HG02884 (cell line): ENCODE data around the gene LGR6.
"Not testable (repeated sequence)": the region's sequence is repeated elsewhere in the genome, so short reads cannot be mapped to it uniquely, and the experiment has no call there.

Experiments used
- ATAC-seq: cut with Tn5 transposase; IDR thresholded peaks from one replicate; pipeline ENCODE4 v1.9.1; 2021; ENCODE audit warnings: mild to moderate bottlenecking, moderate library complexity; ENCODE audit not compliant: unreplicated experiment

Gene LGR6

GRCh38 chr1:202158810-202159533 is 34.6 kb upstream of the LGR6 start:
- ATAC-seq, result no peak

DNA sequence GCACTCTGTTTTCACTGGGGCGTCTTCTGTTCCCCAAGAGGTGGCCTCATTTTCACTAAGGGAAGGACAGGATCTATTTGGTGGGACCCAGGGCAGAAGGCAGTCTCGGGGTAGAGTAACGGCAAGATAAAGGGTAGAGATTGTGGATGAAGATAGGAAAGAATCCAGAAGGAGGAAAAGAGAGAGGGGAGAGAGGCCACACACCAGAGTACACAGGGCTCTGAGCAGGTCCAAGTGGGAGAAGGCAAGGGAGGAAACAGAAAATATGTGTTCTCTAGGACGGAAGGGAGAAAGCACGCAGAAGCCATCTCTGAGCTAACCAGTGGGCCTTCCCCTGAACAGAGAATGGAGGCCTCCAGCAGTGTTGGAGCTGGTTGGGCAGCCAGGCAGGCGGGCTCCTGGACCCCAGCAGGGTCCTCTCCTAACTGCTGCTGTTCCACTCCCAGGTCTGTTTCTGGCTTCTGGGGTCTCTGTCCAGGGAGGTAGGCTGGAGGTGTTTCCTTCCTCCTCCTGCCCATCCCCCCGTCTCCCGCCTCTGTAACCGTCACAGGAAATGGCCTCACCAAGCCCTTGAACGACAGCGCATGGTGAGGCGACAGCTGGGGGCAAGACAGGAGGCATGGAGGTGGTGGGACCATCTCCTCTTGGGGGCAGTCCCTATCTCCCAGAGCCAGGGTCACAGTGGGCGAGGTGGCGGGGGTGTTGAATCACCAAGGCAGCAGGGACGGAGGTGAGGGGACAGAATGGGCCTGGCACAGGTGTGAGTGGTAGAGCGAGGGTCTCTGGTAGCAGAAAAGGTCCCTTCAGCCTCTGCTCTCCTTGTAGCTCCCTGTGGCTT is 33.8 kb upstream of the LGR6 start:
- no peak for ATAC-seq

- no peak for ATAC-seq
Observed at GRCh38 chr1:202160377-202160940, 33.1 kb upstream of the LGR6 start, which contains the start of gene PTPN7. TSS of gene PTPN7 (minus strand) at chr1:202160602. CDS start at chr1:202159402, 1,200 bp downstream.

DNA sequence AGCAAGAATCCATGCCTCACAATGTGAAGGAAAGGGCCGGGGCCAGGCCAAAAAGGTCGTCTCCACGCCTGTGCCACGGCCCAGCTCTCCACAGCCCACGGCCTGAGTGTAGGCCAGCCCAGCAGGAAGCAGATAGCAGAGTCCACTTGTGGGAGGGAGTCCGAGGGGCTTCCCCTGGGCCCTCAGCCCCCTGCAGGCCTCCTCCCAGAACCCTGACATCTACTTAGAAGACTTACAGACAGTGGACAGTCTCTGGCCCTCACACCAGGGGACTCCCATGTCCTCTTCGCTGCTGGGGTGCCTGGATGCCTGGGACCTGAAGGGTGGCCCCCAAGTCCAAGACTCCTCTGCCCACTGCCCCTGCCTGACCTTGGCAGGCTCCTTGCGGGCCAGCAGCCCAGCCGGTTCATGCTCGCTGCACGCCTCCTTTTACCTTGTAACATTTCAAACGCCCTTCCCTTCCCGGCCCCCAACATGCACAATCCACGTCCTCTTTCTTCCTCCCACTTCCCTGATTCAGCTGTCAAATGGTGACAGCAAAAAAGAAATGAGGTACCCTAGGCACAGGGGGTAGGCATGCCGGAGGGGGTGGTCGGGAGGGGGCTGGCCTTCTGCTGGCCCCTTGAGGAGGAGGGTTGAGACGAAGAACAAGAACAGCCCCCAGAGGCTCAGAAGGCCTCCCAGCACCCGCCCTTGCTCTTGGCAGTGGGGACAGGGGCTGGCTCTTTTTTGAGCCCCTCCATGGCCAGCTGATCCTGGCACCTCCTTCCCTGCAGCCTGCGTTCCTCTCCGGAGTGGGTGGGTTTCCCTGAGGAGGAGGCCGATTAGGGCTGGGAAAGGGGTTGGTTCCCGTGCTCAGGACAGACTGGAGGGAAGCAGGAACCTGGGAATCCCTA is 32.2 kb upstream of the LGR6 start:
- no peak for ATAC-seq

GRCh38 chr1:202162047-202162417 is 31.6 kb upstream of the LGR6 start:
- ATAC-seq, result no peak

- ATAC-seq, result no peak
Observed at GRCh38 chr1:202162418-202163280, 30.9 kb upstream of the LGR6 start.

GRCh38 chr1:202163281-202164270 is 30.0 kb upstream of the LGR6 start:
- no peak for ATAC-seq

- ATAC-seq, result no peak
Observed at GRCh38 chr1:202164271-202165037, 29.1 kb upstream of the LGR6 start.

GRCh38 chr1:202165267-202165941 is 28.2 kb upstream of the LGR6 start:
- ATAC-seq, result no peak

DNA sequence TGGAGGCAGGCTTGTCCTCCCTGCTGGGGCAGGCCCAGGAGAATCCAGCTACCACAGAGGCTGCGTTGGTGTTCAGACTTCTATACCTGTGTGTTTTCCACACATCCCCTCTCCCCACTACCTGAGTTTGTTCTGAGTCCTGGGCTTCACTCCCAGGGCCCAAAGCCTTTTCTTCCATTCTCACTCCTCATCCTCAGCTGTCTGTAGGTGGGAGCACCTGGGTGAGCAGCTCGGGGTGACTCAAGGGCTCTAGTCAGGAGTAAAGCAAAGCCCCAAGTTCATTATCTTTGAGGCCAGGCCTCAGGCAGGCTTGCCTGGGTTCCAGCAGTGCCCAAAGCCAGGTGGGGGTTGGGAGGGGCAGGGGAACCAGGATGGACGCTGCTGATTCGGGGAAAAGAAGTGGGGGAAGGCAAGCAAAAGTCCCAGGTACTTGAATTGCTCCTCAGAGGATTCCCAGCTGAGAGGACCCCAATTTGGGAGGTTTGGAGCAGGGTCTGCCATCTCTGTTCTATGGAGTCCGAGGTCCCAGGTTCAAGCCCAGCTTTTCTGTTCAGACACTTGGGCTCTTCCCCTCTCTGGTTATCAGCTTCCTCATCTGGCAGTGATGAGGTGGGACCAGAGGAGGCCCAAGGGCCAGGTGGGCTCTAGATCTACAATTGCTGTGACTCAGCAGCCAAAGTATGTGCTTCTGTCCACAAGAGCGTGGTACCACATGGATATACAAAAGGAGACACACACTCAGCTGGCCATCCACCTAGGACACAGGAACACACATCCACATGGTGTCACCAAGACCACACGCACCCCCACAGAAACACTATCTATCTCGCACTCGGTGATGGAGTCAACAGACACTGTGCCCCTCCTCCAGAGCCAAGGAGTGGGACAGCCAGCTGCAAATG is 27.4 kb upstream of the LGR6 start:
- no peak for ATAC-seq

- ATAC-seq, result not testable (repeated sequence)
Observed at GRCh38 chr1:202167054-202167453, 26.5 kb upstream of the LGR6 start.

- no peak for ATAC-seq
Observed at GRCh38 chr1:202167708-202168415, 25.7 kb upstream of the LGR6 start.

DNA sequence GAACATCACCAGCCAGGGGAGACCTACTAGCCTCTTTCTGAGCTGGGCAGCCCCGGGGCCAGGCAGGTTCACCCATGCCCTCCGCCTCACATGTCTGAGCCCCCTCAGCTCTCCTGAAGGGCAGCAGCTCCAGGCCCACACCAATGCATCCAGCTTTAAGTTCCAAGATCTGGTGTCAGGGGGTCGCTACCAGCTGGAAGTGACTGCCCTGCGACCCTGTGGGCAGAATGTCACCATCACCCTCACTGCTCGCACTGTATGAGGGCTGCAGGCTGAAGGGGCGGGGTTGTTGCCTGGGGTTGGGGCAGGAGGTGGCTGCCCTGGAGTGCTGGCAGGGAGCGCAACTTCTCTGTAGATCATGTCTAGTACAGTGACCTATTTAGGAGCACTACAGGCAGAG is 24.7 kb upstream of the LGR6 start:
- no peak for ATAC-seq

DNA sequence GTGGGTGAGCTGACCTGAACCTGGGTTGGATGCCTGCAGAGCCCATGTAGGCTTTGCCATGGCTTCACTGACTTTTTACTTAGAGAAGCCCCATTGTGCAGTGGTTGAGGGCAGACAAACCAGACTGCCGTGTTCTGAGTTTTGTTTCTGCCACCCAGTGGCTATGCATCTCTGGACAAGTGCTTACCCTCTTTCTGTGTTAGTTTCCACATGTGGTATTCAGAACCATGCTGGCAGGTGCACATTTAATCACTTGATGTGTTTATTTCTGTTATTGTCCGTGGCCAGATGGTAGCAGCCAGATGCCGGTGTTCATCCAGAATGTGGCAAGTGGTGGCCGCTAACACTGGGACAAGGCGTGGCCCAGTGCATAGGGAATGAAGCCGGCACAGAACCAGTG is 22.9 kb upstream of the LGR6 start:
- ATAC-seq, result no peak

GRCh38 chr1:202171292-202172014 is 22.1 kb upstream of the LGR6 start:
- no peak for ATAC-seq
